Activated CD8-positive, alpha-beta memory T cell treated with anti-CD3 and anti-CD28 coated beads, Interleukin-2, amount 10 ng/mL, durations not matched to agents 7 days and 5 days (primary cell): ENCODE data around the gene WWTR1. TPM values are rescaled to one million over a fixed set of nuclear protein-coding genes. Genes with fewer than 3 reads are reported as not detected.

Experiments used
- ATAC-seq: fragments of 150-1000 bp; cut with Tn5 transposase; one replicate; pipeline ENCODE4 v1.10.0; 2021; ENCODE audit warnings: moderate library complexity
- CTCF ChIA-PET: fragments of 350-600 bp; sonication (Branson Sonifier 250); formaldehyde crosslinking; loops from one replicate; lab custom pipeline; 2021; ENCODE audit warnings: antibody characterized with exemption; lab: Charles Lee
- DNase-seq: peaks from one replicate; pipeline ENCODE4 v3.0.0-alpha.2; 2020
- H3K27ac Mint-ChIP-seq: one replicate; pipeline ENCODE4 v1.8.0; 2021; ENCODE audit warnings: mild to moderate bottlenecking, mixed read lengths
- H3K27me3 Mint-ChIP-seq: one replicate; pipeline ENCODE4 v1.8.0; 2021; ENCODE audit warnings: mixed read lengths
- H3K36me3 Mint-ChIP-seq: one replicate; pipeline ENCODE4 v1.8.0; 2021; ENCODE audit warnings: mild to moderate bottlenecking, mixed read lengths
- H3K4me1 Mint-ChIP-seq: one replicate; pipeline ENCODE4 v1.8.0; 2021; ENCODE audit warnings: mixed read lengths
- H3K4me3 Mint-ChIP-seq: one replicate; pipeline ENCODE4 v1.8.0; 2021; ENCODE audit warnings: mild to moderate bottlenecking, moderate library complexity, mixed read lengths
- H3K9me3 Mint-ChIP-seq: one replicate; pipeline ENCODE4 v1.8.0; 2022; ENCODE audit warnings: low read depth, mixed read lengths
- total RNA-seq, 2 experiments: library from RNA; stranded (reverse); gene quantifications; one replicate each; pipeline ENCODE4 v1.2.3, GENCODE V29; 2021

The WWTR1 gene
- total RNA-seq, 2 experiments from 2014 or later, result 1.8 to 3.8 TPM

DNA sequence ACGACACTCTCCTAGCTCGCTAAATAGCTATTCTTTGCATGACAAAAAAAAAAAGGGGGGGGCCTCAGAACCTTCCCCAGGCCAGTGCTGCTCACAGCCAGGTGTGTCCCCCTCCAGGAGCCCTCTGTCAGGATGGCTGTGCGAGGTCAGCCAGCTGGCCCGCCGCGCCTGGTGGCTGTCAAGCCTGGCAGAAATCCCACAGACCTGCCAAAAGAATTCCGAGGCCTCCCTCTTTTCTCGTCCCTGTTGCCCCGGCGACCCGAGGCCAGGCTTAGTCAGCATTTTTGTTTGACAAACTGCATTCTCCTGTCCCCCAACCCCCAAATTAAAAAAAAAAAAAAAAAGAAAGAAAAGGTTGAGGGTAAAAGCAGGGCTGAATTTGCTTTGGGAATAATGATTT is 121.4 kb downstream of the WWTR1 start:
- Mint-ChIP-seq H3K36me3 (no peaks in the 10 kb centered on the region), H3K4me1 (peaks cover 7% of the 10 kb centered on the region), H3K4me3 (no peak overlapping the region), H3K27ac (no peak overlapping the region), H3K27me3 (peaks cover 3% of the 10 kb centered on the region), H3K9me3 (no peaks in the 10 kb centered on the region)
- CTCF ChIA-PET, result interaction anchor here (1.3 kb wide), 1 partner anchor 271 kb away, joined by 3 read pairs; no protein-coding TSS in a partner anchor
- no peak for DNase-seq
- no peak for ATAC-seq

DNA sequence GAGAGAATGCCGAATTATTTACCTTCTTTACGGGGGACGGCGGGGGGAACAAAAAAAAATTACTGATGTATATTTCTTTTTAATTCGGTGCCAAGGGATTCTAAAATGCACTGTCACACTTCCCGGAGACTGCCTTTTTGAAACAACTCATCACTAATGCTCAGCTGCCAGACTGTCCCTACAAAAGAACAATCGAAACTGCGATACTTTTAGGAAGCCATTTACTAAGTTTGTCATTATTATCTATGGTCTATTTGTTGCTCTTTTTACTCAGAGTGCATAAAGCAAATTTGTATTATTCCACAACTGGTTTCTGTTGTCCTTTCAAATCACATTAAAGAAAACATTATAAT is 122.5 kb downstream of the WWTR1 start:
- H3K4me1 Mint-ChIP-seq, result peaks cover 7% of the 10 kb centered on the region
- H3K36me3 Mint-ChIP-seq, result no peaks in the 10 kb centered on the region
- no peak for ATAC-seq
- no peak overlapping the region for H3K27ac Mint-ChIP-seq
- H3K27me3 Mint-ChIP-seq, result peaks cover 3% of the 10 kb centered on the region
- H3K4me3 Mint-ChIP-seq, result no peak overlapping the region
- H3K9me3 Mint-ChIP-seq, result no peaks in the 10 kb centered on the region
- DNase-seq, result no peak
- CTCF ChIA-PET, result interaction anchor here (0.9 to 1.5 kb wide), 3 partner anchors 11 to 272 kb away, joined by 3 to 4 read pairs (median 3); no protein-coding TSS in a partner anchor

DNA sequence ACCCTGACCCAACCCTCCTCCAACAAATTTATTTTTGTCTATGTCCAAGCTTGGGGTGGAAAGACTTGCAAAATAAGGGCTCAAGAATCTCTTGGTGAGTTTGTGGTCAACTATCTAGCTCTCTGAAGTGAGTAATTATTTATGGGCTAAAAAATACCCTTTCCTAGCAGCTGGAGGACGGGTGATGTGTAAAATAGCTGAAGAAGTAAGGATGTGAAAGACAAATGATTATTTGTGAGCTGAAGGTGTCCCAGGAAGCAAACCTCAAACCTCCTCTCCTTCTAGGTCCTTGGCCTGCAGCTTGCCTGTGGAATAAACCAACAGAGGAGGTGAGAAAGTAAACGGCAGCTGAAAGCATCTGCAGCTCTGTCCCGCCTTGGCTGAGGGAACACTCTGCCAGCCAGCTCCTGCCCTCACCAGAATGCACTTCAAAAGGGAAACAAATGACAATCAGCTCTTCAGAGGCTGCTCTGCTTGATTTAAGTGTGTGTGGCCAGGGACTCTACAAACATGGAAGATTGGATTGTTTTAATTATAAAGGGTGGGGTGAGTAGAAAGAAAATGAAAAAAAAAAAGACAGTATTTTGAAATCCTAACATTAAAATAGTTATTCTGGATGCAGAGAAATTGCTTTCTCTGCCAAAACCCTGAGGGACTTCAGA is 123.0 kb downstream of the WWTR1 start:
- H3K27ac Mint-ChIP-seq, result no peak overlapping the region
- CTCF ChIA-PET, result interaction anchor here (0.8 to 1.5 kb wide), 4 partner anchors 11 to 182 kb away, joined by 3 to 4 read pairs (median 3); no protein-coding TSS in a partner anchor

DNA sequence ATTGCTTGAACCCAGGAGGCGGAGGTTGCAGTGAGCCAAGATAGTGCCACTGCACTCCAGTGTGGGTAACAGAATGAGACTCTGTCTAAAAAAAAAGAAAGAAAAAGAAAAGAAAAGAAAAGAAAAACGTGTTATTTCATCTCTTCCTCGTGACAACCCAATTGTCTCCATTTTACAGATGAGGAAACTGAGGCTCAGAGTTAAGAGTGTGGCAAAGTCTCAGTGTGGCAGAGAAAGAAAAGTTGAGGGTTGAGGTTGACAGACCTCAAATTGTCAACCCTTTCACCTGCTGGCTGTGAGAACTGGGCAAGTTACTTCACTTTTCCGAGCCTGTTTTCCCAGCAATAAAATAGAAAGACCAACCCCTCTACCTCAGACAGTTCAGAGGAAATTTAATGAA is 123.7 kb downstream of the WWTR1 start:
- CTCF ChIA-PET, result interaction anchor here (0.8 to 1.5 kb wide), 3 partner anchors 14 to 183 kb away, joined by 3 to 4 read pairs (median 3); no protein-coding TSS in a partner anchor
- Mint-ChIP-seq H3K36me3 (no peaks in the 10 kb centered on the region), H3K4me3 (no peak overlapping the region), H3K4me1 (peaks cover 7% of the 10 kb centered on the region), H3K27ac (no peak overlapping the region), H3K9me3 (no peaks in the 10 kb centered on the region), H3K27me3 (peaks cover 3% of the 10 kb centered on the region)
- DNase-seq, result no peak
- ATAC-seq, result no peak

More for the DNA sequence above, 123.0 kb downstream of the WWTR1 start:
- Mint-ChIP-seq H3K36me3 (no peaks in the 10 kb centered on the region), H3K4me3 (no peak overlapping the region), H3K27me3 (peaks cover 3% of the 10 kb centered on the region), H3K4me1 (peaks cover 7% of the 10 kb centered on the region), H3K9me3 (no peaks in the 10 kb centered on the region)
- ATAC-seq, result no peak
- DNase-seq, result no peak

DNA sequence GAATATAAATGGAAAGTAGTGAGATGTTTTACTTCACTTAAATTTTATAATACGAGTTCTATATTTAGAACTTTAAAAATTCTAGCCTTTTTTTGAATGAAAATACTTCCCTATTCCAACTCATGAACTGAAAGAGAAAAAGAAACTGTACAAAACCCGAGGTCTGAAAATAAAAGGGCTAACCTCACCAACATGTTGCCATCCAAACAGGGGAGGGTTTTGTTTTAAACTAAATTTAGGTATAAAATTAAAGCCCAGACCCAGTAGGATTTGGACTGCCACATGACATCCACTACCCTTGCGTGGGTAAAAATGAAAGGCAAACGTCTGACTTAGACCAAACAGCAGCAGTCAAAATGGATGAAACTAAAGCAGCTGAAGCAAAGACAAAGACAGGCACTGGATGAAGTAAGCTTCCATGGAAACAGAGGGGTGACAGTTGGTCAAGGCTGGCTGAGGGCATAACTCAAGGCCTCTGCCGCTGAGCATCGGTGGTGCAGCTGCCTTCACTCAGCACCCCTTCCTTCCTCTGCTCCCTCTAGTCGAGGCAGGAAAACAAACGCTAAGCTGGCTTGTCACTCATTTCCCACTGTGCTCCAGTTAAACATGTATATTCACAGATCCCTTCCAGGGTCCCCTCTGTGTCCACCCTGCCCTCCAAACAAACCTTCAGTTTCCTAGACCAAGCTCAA is 125.2 kb downstream of the WWTR1 start:
- Mint-ChIP-seq H3K4me3 (peak overlapping the region; percentile 3), H3K27me3 (peaks cover 3% of the 10 kb centered on the region), H3K4me1 (peaks cover 9% of the 10 kb centered on the region), H3K9me3 (no peaks in the 10 kb centered on the region), H3K36me3 (no peaks in the 10 kb centered on the region), H3K27ac (no peak overlapping the region)
- ATAC-seq, result no peak
- DNase-seq, result no peak
- CTCF ChIA-PET, result interaction anchor here (2.1 to 2.8 kb wide), 4 partner anchors 8 to 239 kb away, joined by 8 to 18 read pairs (median 13); no protein-coding TSS in a partner anchor

DNA sequence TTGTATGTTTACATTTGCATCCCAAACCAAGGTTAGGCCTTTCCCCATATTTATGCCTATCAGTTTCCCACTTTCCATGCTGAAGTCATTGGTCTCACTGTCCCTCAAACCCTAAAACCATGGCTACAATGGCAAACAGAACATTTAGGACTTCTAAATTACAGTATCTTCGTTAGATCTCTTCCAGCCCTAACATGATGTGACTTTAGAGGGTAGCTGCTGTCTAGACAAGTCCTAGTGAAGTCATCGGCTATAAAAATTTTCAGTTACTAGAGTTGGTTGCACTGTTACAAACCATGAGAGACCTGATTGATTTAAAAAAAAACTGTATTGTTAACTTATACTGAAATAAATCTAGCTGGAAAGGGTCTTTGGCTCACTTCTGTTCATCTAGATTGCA is 128.7 kb downstream of the WWTR1 start:
- CTCF ChIA-PET, result no interaction called here
- H3K27ac Mint-ChIP-seq, result no peak overlapping the region
- H3K9me3 Mint-ChIP-seq, result no peaks in the 10 kb centered on the region
- ATAC-seq (no peak), DNase-seq (no peak)
- H3K27me3 Mint-ChIP-seq, result peaks cover 3% of the 10 kb centered on the region
- no peaks in the 10 kb centered on the region for H3K36me3 Mint-ChIP-seq
- H3K4me3 Mint-ChIP-seq, result no peak overlapping the region
- peaks cover 11% of the 10 kb centered on the region for H3K4me1 Mint-ChIP-seq

DNA sequence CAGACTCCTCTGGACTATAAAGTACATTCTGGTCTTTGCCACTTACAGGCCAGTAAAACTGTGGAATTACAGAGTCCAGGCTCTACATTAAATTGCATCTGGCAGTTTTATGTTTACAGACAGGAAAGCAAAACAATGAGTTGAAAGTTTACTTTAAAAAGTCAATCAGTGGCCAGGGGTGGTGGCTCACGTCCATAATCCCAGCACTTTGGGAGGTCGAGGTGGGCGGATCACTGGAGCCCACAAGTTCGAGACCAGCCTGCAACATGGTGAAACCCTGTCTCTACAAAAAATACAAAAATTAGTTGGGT is 129.5 kb downstream of the WWTR1 start:
- no peak overlapping the region for H3K4me3 Mint-ChIP-seq
- ATAC-seq (no peak), DNase-seq (no peak)
- no peaks in the 10 kb centered on the region for H3K27me3 Mint-ChIP-seq
- CTCF ChIA-PET, result no interaction called here
- H3K9me3 Mint-ChIP-seq, result no peaks in the 10 kb centered on the region
- peaks cover 11% of the 10 kb centered on the region for H3K4me1 Mint-ChIP-seq
- H3K27ac Mint-ChIP-seq, result no peak overlapping the region
- no peaks in the 10 kb centered on the region for H3K36me3 Mint-ChIP-seq

DNA sequence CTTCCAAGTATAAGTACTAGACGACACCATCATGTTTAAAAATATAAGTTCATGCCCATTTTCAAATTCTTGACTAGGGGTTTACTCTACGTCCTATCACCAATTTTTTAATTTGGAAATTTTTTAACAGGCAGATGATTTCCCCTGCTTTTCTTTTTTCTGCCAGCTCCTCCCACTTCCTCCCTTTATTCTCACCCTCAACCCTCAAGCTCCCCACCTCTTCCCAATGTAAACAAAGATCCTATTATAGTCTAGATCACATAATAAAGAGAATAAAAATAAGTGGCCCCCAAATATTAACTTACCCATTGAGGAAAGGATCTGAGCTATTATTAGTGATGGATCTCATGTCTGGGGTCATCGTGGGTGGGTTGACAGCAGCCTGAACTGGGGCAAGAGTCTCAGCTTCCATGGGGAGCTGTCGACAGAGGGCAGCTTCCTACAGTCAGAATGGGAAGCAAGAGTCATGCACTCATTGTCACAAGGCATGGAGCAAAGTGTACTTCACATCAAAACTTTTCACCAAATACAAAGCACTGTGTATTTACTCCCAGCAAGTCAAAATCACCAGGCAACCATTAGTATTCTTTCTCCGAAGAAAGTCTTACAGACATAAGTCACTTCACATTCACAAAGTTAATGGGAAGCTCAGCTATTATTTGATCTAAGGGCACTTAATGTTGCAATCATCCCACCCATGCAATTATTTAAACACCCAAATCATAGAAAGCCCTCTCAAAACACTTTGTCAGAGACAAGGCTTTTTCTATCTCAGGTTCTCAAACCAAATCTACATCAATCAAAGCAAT is 130.1 kb downstream of the WWTR1 start:
- Mint-ChIP-seq H3K36me3 (no peaks in the 10 kb centered on the region), H3K4me3 (no peak overlapping the region), H3K9me3 (no peaks in the 10 kb centered on the region), H3K27me3 (no peaks in the 10 kb centered on the region), H3K4me1 (peaks cover 7% of the 10 kb centered on the region), H3K27ac (no peak overlapping the region)
- DNase-seq, result no peak
- CTCF ChIA-PET, result no interaction called here
- no peak for ATAC-seq

DNA sequence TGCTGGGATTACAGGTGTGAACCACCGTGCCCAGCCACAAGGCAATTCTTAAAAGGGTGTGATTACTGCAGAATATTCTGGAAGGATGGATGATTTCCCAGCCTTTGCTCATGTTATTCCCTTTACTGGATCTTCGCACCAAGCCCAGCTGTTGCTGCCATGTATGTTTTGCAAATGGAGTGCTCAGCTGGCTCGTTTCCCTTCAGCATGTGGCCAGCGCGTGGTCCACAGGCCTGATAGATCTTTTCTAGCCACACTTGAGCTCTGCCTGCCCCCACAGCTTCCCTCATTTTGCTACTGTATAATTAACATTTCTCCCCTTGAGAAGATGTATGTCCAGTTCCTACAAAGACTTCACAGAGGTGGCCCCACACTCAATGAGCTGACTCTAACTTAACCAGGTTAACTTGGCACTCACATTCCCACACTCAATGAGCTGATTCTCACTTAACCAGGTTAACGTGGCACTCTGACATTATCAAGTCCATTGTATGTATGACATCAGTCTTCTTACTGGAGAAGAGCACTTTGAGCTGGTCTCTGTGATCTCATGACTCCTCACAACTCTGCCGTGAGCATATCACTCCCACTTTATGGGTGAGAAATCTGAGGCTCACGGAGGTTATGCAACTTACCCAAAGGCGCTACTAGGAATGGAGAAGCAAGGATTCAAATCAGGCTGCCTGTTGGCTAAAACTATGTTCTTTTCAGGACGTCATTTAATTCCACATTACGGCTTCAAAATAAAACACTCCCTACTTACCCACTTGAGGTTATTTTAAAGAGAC is 134.1 kb downstream of the WWTR1 start:
- Mint-ChIP-seq H3K9me3 (no peaks in the 10 kb centered on the region), H3K4me1 (peaks cover 4% of the 10 kb centered on the region), H3K27me3 (no peaks in the 10 kb centered on the region), H3K4me3 (no peak overlapping the region), H3K36me3 (no peaks in the 10 kb centered on the region), H3K27ac (no peak overlapping the region)
- no peak for DNase-seq
- CTCF ChIA-PET, result interaction anchor here (0.7 to 1.5 kb wide), 3 partner anchors 11 to 191 kb away, joined by 3 to 4 read pairs (median 3); no protein-coding TSS in a partner anchor
- no peak for ATAC-seq

DNA sequence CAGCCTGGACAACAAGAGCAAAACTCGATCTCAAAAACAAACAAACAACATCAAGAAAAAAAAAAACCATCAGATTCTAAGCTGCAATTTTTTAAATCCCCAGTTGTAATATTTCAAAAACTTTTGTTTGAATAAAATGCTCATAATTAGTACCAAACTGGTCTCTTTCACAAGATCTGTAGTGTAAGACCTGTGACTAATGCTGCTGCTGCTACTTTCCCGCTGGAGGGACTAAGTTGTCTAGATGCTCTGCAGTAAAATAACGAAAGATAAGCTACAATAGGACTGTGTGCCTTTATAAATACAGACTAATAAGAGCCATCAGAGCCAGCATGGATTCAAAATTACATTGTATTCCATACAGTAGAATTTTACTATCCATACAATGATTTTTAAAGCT is 137.9 kb downstream of the WWTR1 start:
- H3K4me1 Mint-ChIP-seq, result no peaks in the 10 kb centered on the region
- DNase-seq (no peak), ATAC-seq (no peak)
- no peaks in the 10 kb centered on the region for H3K27me3 Mint-ChIP-seq
- H3K9me3 Mint-ChIP-seq, result no peaks in the 10 kb centered on the region
- no peak overlapping the region for H3K4me3 Mint-ChIP-seq
- CTCF ChIA-PET, result interaction anchor here (1.3 to 1.5 kb wide), 3 partner anchors 10 to 289 kb away, joined by 4 to 5 read pairs (median 4); no protein-coding TSS in a partner anchor
- no peak overlapping the region for H3K27ac Mint-ChIP-seq
- no peaks in the 10 kb centered on the region for H3K36me3 Mint-ChIP-seq

DNA sequence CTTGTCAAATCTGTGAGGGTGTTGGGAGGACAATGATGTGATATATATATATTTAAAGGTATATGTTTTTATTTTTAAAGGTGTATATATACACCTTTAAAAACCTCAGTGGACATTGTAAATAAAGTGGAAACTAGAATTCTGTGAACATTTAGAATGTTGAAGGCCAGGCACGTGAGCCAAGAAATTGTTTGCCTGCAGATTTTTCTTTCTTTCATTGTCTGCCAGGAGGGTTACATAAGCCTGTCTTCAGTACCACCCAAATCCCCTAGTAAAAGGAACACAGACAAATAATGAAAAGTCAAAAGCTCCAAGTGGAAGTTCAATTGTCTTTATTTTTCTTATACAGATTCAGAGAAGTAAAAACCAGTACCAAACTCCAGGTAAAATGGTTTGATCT is 140.9 kb downstream of the WWTR1 start:
- no peak for DNase-seq
- Mint-ChIP-seq H3K27me3 (no peaks in the 10 kb centered on the region), H3K27ac (no peak overlapping the region), H3K4me1 (peaks cover 6% of the 10 kb centered on the region), H3K9me3 (no peaks in the 10 kb centered on the region), H3K4me3 (no peak overlapping the region), H3K36me3 (no peaks in the 10 kb centered on the region)
- CTCF ChIA-PET, result interaction anchor here (1.2 to 1.4 kb wide), 2 partner anchors 14 to 291 kb away, joined by 3 read pairs; no protein-coding TSS in a partner anchor
- ATAC-seq, result no peak

DNA sequence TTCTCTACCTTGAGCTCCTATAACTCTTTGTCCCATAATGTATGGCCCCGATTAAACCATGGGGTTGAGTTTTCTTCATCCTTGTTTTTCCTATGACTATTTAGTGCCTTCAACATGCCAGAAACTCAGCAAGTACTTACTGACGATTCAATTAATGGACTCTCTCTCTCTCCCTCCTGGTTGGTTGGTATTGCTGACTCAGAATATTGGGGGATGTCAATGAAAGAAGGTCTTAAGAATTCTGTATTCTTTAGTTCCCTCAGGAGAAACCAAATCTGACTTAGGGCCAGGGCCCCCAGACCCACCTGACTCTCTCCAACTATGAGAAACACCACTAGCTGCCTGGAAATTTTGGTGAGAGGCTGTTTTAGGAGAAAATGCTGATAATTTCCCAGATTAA is 142.6 kb downstream of the WWTR1 start:
- no peaks in the 10 kb centered on the region for H3K36me3 Mint-ChIP-seq
- ATAC-seq (no peak), DNase-seq (no peak)
- peaks cover 6% of the 10 kb centered on the region for H3K4me1 Mint-ChIP-seq
- no peak overlapping the region for H3K27ac Mint-ChIP-seq
- CTCF ChIA-PET, result interaction anchor here (1.8 kb wide), 1 partner anchor 16 kb away, joined by 4 read pairs; no protein-coding TSS in a partner anchor
- H3K4me3 Mint-ChIP-seq, result no peak overlapping the region
- peaks cover 2% of the 10 kb centered on the region for H3K27me3 Mint-ChIP-seq
- H3K9me3 Mint-ChIP-seq, result no peaks in the 10 kb centered on the region
